Upper lobe of left lung (tissue), 6 donors: ENCODE results near the gene PPP2R2C. TPM values are rescaled to one million over a fixed set of nuclear protein-coding genes. Genes with fewer than 3 reads are reported as not detected.

Source experiments
- ATAC-seq, 2 donors: fragments of 200-7000 bp; cut with Tn5 transposase; one replicate each; pipeline ENCODE4 v1.9.1; 2022; ENCODE audit warnings: mild to moderate bottlenecking in 2 of 2, moderate library complexity in 2 of 2; ENCODE audit not compliant: low FRiP score in 2 of 2
- DNase-seq, 2 donors: peaks; one replicate each; pipeline ENCODE4 v3.0.0-alpha.2; 2019 to 2020
- H3K27ac ChIP-seq, 4 donors: fragments of 200-600 bp; sonication (generic); one replicate each; pipeline ENCODE4 v1.5.1; 2016 to 2019
- H3K27me3 ChIP-seq, 4 donors: fragments of 200-600 bp; sonication (generic); one replicate each; pipeline ENCODE4 v1.5.1; 2017 to 2019
- H3K36me3 ChIP-seq, 4 donors: fragments of 200-600 bp; sonication (generic); one replicate each; pipeline ENCODE4 v1.5.1; 2016 to 2019
- H3K4me1 ChIP-seq, 4 donors: fragments of 200-600 bp; sonication (generic); one replicate each; pipeline ENCODE4 v1.5.1; 2018 to 2019
- H3K4me3 ChIP-seq, 4 donors: fragments of 200-600 bp; sonication (generic); one replicate each; pipeline ENCODE4 v1.5.1; 2017 to 2019; ENCODE audit warnings: mild to moderate bottlenecking in 2 of 4, moderate library complexity in 1 of 4
- H3K9me3 ChIP-seq, 4 donors: fragments of 200-600 bp; sonication (generic); one replicate each; pipeline ENCODE4 v1.5.1; 2018 to 2019
- CTCF ChIP-seq, 6 experiments: fragments of 450-650 bp in 4 of 6; fragments of 200-600 bp in 2 of 6; sonication (generic) in 2 of 6; IDR thresholded peaks; one replicate each; pipeline ENCODE4 v1.5.1; 2016 to 2019; ENCODE audit warnings: antibody characterized with exemption in 6 of 6
- EP300 ChIP-seq, 4 donors: sonication (generic); formaldehyde crosslinking; IDR thresholded peaks; one replicate each; pipeline ENCODE4 v1.5.1; 2017; ENCODE audit warnings: antibody characterized with exemption in 4 of 4, control low read depth in 2 of 4
- POLR2A ChIP-seq, 4 donors: fragments of 450-650 bp; IDR thresholded peaks; one replicate each; pipeline ENCODE4 v1.5.1; 2016 to 2017; ENCODE audit warnings: antibody characterized with exemption in 4 of 4, mild to moderate bottlenecking in 2 of 4
- POLR2AphosphoS5 ChIP-seq, 2 donors: sonication (generic); formaldehyde crosslinking; IDR thresholded peaks; one replicate each; pipeline ENCODE4 v1.5.1; 2017; ENCODE audit warnings: antibody characterized with exemption in 2 of 2
- WGBS, 2 donors: methylation state at CpG; one replicate each; pipeline ENCODE4 v1.1.5; 2017 to 2018; 5-methylcytosine and 5-hydroxymethylcytosine counted together
- total RNA-seq, 6 donors: library from RNA; depleted of rRNA in 4 of 6; stranded (reverse); fragments of >200 nt in 4 of 6; gene quantifications; one replicate each; pipeline versions ENCODE4 v1.1.0 to v1.2.1, GENCODE V29; 2016 to 2021
- donor health status: DM: no; HTN: no; CAD: no; lungs with moderate emphysema.
- donor health status: DM: no; HTN: yes; CAD: no; lungs with severe emphysema.

PPP2R2C gene
- total RNA-seq, 6 donors from 2014 or later, result 0.09 to 0.17 TPM; not detected in 4

GRCh38 chr4:6489927-6490326, 17.5 kb upstream of the PPP2R2C start:
- peaks cover 6 to 33% (median 12%) of the 10 kb centered on the region in 4 donors for H3K9me3 ChIP-seq
- no peaks in the 10 kb centered on the region for H3K36me3 ChIP-seq
- H3K4me3 ChIP-seq, result no peak overlapping the region
- peaks cover 0 to 7% (median 0%) of the 10 kb centered on the region in 4 donors for H3K4me1 ChIP-seq
- no peak for TF ChIP-seq POLR2AphosphoS5 (IDR thresholded peaks at IDR 0.05)
- no peak for TF ChIP-seq POLR2A (IDR thresholded peaks at IDR 0.05)
- no peak for TF ChIP-seq CTCF (IDR thresholded peaks at IDR 0.05)
- no peak for TF ChIP-seq EP300 (IDR thresholded peaks at IDR 0.05)
- no peak for DNase-seq
- H3K27ac ChIP-seq, result no peak overlapping the region
- no peak for ATAC-seq
- H3K27me3 ChIP-seq, result no peaks in the 10 kb centered on the region
- 61 to 72% methylated on average over 4 of the region's 4 CpGs for WGBS, 2 donors

- DNase-seq (no peak), ATAC-seq (no peak)
- Histone ChIP-seq H3K27me3 (no peaks in the 10 kb centered on the region), H3K36me3 (no peaks in the 10 kb centered on the region), H3K9me3 (peaks cover 6 to 33% (median 12%) of the 10 kb centered on the region in 4 donors), H3K4me3 (no peak overlapping the region), H3K27ac (no peak overlapping the region), H3K4me1 (no peaks in the 10 kb centered on the region)
- WGBS, 2 donors, result 61 to 66% methylated on average over 2 of the region's 2 CpGs
- TF ChIP-seq EP300 (IDR thresholded peaks at IDR 0.05) (no peak), CTCF (IDR thresholded peaks at IDR 0.05) (no peak), POLR2AphosphoS5 (IDR thresholded peaks at IDR 0.05) (no peak), POLR2A (IDR thresholded peaks at IDR 0.05) (no peak)
Measured at GRCh38 chr4:6487466-6487865, 15.1 kb upstream of the PPP2R2C start.

GRCh38 chr4:6480534-6481088, 8.2 kb upstream of the PPP2R2C start:
- Histone ChIP-seq H3K27me3 (no peaks in the 10 kb centered on the region), H3K4me1 (no peaks in the 10 kb centered on the region)
- 56 to 62% methylated on average over 4 of the region's 4 CpGs for WGBS, 2 donors

GRCh38 chr4:6478546-6479220, 6.3 kb upstream of the PPP2R2C start:
- H3K9me3 ChIP-seq, result no peaks in the 10 kb centered on the region
- H3K27me3 ChIP-seq, result no peaks in the 10 kb centered on the region
- H3K4me3 ChIP-seq, result no peak overlapping the region
- 64 to 71% methylated on average over 14 to 16 of the region's 17 CpGs for WGBS, 2 donors
- ATAC-seq (no peak), DNase-seq (no peak)
- no peak overlapping the region for H3K27ac ChIP-seq
- no peaks in the 10 kb centered on the region for H3K4me1 ChIP-seq
- no peak for TF ChIP-seq POLR2AphosphoS5 (IDR thresholded peaks at IDR 0.05)
- no peak for TF ChIP-seq EP300 (IDR thresholded peaks at IDR 0.05)
- no peak for TF ChIP-seq POLR2A (IDR thresholded peaks at IDR 0.05)
- no peaks in the 10 kb centered on the region for H3K36me3 ChIP-seq

More at GRCh38 chr4:6480534-6481088, 8.2 kb upstream of the PPP2R2C start:
- no peak overlapping the region for H3K27ac ChIP-seq
- H3K9me3 ChIP-seq, result peaks cover 0 to 6% (median under 1%) of the 10 kb centered on the region in 4 donors
- DNase-seq (no peak), ATAC-seq (no peak)
- H3K36me3 ChIP-seq, result no peaks in the 10 kb centered on the region
- TF ChIP-seq POLR2AphosphoS5 (IDR thresholded peaks at IDR 0.05) (no peak), CTCF (IDR thresholded peaks at IDR 0.05) (no peak), EP300 (IDR thresholded peaks at IDR 0.05) (no peak), POLR2A (IDR thresholded peaks at IDR 0.05) (no peak)
- no peak overlapping the region for H3K4me3 ChIP-seq

- Histone ChIP-seq H3K27me3 (peaks cover 0 to 6% (median 1%) of the 10 kb centered on the region in 4 donors), H3K36me3 (no peaks in the 10 kb centered on the region), H3K9me3 (no peaks in the 10 kb centered on the region), H3K4me3 (no peak overlapping the region), H3K4me1 (peaks cover 0 to 2% (median 0%) of the 10 kb centered on the region in 4 donors), H3K27ac (no peak overlapping the region)
- no peak for DNase-seq
- 92 to 96% methylated on average over 4 of the region's 4 CpGs for whole genome bisulfite sequencing, 2 donors
- no peak for ATAC-seq
- TF ChIP-seq POLR2A (IDR thresholded peaks at IDR 0.05) (no peak), POLR2AphosphoS5 (IDR thresholded peaks at IDR 0.05) (no peak), CTCF (IDR thresholded peaks at IDR 0.05) (no peak), EP300 (IDR thresholded peaks at IDR 0.05) (no peak)
Measured at GRCh38 chr4:6476893-6477292, 4.5 kb upstream of the PPP2R2C start.
